Measurements from ENCODE around the gene ETNPPL. TPM values are rescaled to one million over a fixed set of nuclear protein-coding genes. Genes with fewer than 3 reads are reported as not detected.

The ETNPPL gene
- total and polyA plus RNA-seq, 2 donors (not counting 3 experiments of a cell fraction or from before 2014, with no cell fraction given) = not detected

- Histone ChIP-seq H3K27ac (ENCODE audit: insufficient read depth, low read depth, low read length) (no peak overlapping the region), H3K4me3 (replicated peaks in 1 of 3; ENCODE audit: insufficient read depth in 1 of 3, low read depth in 1 of 3, low read length in 3 of 3) (no peak overlapping the region), H3K36me3 (ENCODE audit: control insufficient read depth in 2 of 2, extremely low read depth in 1 of 2, insufficient read depth in 2 of 2, low read length in 2 of 2) (no peaks in the 10 kb centered on the region), H3K27me3 (ENCODE audit: control insufficient read depth in 2 of 2, insufficient read depth in 2 of 2, low read length in 2 of 2) (no peaks in the 10 kb centered on the region), H3K9ac (replicated peaks; ENCODE audit: extremely low read depth, insufficient read depth, low read length) (no peak overlapping the region), H3K4me1 (ENCODE audit: control insufficient read depth, extremely low read depth, insufficient read depth, low read length) (no peaks in the 10 kb centered on the region), H3K9me3 (replicated peaks; ENCODE audit: control insufficient read depth, insufficient read depth, low read length) (no peaks in the 10 kb centered on the region), H2AFZ (ENCODE audit: low read depth, low read length) (no peak overlapping the region), H3K4me2 (ENCODE audit: insufficient read depth, low read length) (no peak overlapping the region), H3K79me2 (ENCODE audit: control insufficient read depth, insufficient read depth, low read length) (no peaks in the 10 kb centered on the region), H4K20me1 (replicated peaks; ENCODE audit: control insufficient read depth, extremely low read depth, insufficient read depth, low read length) (no peaks in the 10 kb centered on the region), H3K9me1 (replicated peaks; ENCODE audit: control insufficient read depth, extremely low read depth, insufficient read depth, low read length) (no peaks in the 10 kb centered on the region)
- ChIA-PET POLR2A (no interaction called here), CTCF (interaction anchor here (0.6 to 1.9 kb wide), 3 partner anchors 25 to 657 kb away, joined by 3 to 9 read pairs (median 3); no protein-coding TSS in a partner anchor)
- no peak for FAIRE-seq
- dilution Hi-C loops (cut with MboI; ENCODE audit: extremely low pct_ligation_motif_present, low sequenced_read_pairs) (no loop called here), intact Hi-C loops (cut with micrococcal nuclease) (no loop called here)
- no TSS peak for BruUV-seq (replicated peaks)
- no peak for TF ChIP-seq FOS (IDR thresholded peaks at IDR 0.05; ENCODE audit: borderline replicate concordance, insufficient read depth, low read length)
- TF ChIP-seq, protein P1, sequence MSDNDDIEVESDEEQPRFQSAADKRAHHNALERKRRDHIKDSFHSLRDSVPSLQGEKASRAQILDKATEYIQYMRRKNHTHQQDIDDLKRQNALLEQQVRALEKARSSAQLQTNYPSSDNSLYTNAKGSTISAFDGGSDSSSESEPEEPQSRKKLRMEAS (IDR thresholded peaks at IDR 0.05; ENCODE audit: insufficient read depth, insufficient read length) = no peak
- no peak for TF ChIP-seq POLR2AphosphoS5 (IDR thresholded peaks at IDR 0.05; ENCODE audit: insufficient read depth, low read depth, low read length)
- no peak for TF ChIP-seq JUN (IDR thresholded peaks at IDR 0.05; ENCODE audit: borderline replicate concordance, insufficient read depth, insufficient read length, low read depth)
- DNase-seq (ENCODE audit: low read depth, low spot score) = no peak
These were observed 13.7 kb downstream of the ETNPPL start for GRCh38 chr4:108749119-108749518.

- intact Hi-C loops (cut with micrococcal nuclease) (no loop called here), dilution Hi-C loops (cut with MboI; ENCODE audit: extremely low pct_ligation_motif_present, low sequenced_read_pairs) (no loop called here)
- Histone ChIP-seq H3K27me3 (ENCODE audit: control insufficient read depth in 2 of 2, insufficient read depth in 2 of 2, low read length in 2 of 2) (peaks cover 0 to 2% of the 10 kb centered on the region in 2 experiments), H3K36me3 (ENCODE audit: control insufficient read depth in 2 of 2, extremely low read depth in 1 of 2, insufficient read depth in 2 of 2, low read length in 2 of 2) (no peaks in the 10 kb centered on the region), H2AFZ (ENCODE audit: low read depth, low read length) (no peak overlapping the region), H3K4me2 (ENCODE audit: insufficient read depth, low read length) (no peak overlapping the region), H3K9ac (replicated peaks; ENCODE audit: extremely low read depth, insufficient read depth, low read length) (no peak overlapping the region), H3K9me1 (replicated peaks; ENCODE audit: control insufficient read depth, extremely low read depth, insufficient read depth, low read length) (no peaks in the 10 kb centered on the region), H3K27ac (ENCODE audit: insufficient read depth, low read depth, low read length) (no peak overlapping the region), H4K20me1 (replicated peaks; ENCODE audit: control insufficient read depth, extremely low read depth, insufficient read depth, low read length) (no peaks in the 10 kb centered on the region), H3K4me1 (ENCODE audit: control insufficient read depth, extremely low read depth, insufficient read depth, low read length) (no peaks in the 10 kb centered on the region), H3K4me3 (replicated peaks in 1 of 3; ENCODE audit: insufficient read depth in 1 of 3, low read depth in 1 of 3, low read length in 3 of 3) (no peak overlapping the region), H3K79me2 (ENCODE audit: control insufficient read depth, insufficient read depth, low read length) (no peaks in the 10 kb centered on the region), H3K9me3 (replicated peaks; ENCODE audit: control insufficient read depth, insufficient read depth, low read length) (no peaks in the 10 kb centered on the region)
- no peak for DNase-seq (ENCODE audit: low read depth, low spot score)
- ChIA-PET CTCF (no interaction called here), POLR2A (no interaction called here)
- FAIRE-seq = no peak
- no peak for TF ChIP-seq CTCF (IDR thresholded peaks at IDR 0.05; ENCODE audit: extremely low read depth in 1 of 2, insufficient read depth in 1 of 2, low read depth in 1 of 2, low read length in 2 of 2)
- no peak for TF ChIP-seq FOS (IDR thresholded peaks at IDR 0.05; ENCODE audit: borderline replicate concordance, insufficient read depth, low read length)
- TF ChIP-seq MYC (IDR thresholded peaks at IDR 0.05; ENCODE audit: low read depth, low read length) = no peak
- TF ChIP-seq, protein P1 (IDR thresholded peaks at IDR 0.05; ENCODE audit: insufficient read depth, insufficient read length) = no peak
- TF ChIP-seq GATA2 (IDR thresholded peaks at IDR 0.05; ENCODE audit: insufficient read depth, insufficient read length, low read depth, low read length) = no peak
- no peak for TF ChIP-seq POLR2AphosphoS5 (IDR thresholded peaks at IDR 0.05; ENCODE audit: insufficient read depth, low read depth, low read length)
- TF ChIP-seq EZH2 (IDR thresholded peaks at IDR 0.05; ENCODE audit: borderline replicate concordance, low read depth, low read length, severe bottlenecking) = no peak
- TF ChIP-seq JUN (IDR thresholded peaks at IDR 0.05; ENCODE audit: borderline replicate concordance, insufficient read depth, insufficient read length, low read depth) = no peak
- no peak for TF ChIP-seq POLR2A (IDR thresholded peaks at IDR 0.05; ENCODE audit: low read depth, low read length)
- no TSS peak for BruUV-seq (replicated peaks)
These were observed 16.3 kb downstream of the ETNPPL start for GRCh38 chr4:108746511-108746910.

Measured in endothelial cell of umbilical vein (primary cell).